ENCODE measurements around the gene RALGPS1. TPM values are rescaled to one million over a fixed set of nuclear protein-coding genes. Genes with fewer than 3 reads are reported as not detected.
A peak's percentile ranks its signal among the peaks of the same experiment; 100 is the strongest.

Gene RALGPS1
- total and polyA plus RNA-seq, 3 experiments from 2014 or later = 1.6 to 3.2 (median 2.4) TPM

DNA sequence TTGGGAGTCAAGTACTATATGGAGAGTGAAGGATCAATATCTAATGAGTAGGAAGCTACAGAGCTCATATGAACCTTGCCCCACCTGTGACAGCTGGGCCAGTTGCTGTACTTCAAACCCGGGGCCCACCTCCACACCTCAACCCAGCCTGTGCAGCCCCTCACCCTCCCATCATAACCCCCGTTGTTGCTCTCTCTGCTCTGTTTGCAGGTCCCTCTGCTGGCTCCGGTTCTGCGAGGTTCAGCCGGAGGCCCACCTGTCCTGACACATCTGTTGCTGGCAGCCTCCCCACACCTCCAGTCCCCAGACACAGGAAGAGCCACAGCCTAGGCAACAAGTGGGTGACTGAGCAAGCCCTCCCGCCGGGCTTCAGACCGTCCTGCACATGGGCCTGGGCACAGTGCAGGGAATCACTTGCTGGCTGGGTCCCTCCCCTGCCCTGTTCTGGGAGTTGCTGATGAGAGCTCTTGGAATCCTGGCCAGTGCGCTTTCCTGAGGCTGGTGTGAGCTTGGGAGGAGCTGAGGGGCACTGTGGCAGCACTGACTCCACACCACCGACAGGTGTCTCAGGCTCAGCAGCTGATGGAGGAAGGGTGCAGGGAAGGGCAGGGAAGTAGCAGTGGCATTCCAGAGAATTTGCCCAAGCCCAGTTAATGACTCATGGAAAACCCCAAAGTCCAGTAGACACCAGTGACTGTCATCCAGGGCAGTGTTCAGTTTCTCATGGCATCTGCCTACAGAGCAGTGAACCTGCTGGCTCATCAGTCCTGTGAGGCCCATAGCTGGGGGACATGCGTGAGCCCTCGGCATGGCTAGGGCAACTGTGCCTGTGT, 280.5 kb downstream of the RALGPS1 start:
- H3K36me3 ChIP-seq (ENCODE audit: insufficient read depth, low read length) = no peaks in the 10 kb centered on the region
- no peaks in the 10 kb centered on the region for H3K27me3 ChIP-seq (ENCODE audit: insufficient read depth, low read length, poor library complexity, severe bottlenecking)
- Mint-ChIP-seq H3K27ac (peak overlapping the region in 1 of 8 donors; percentile 86), H3K27me3 (peaks cover 0 to 2% of the 10 kb centered on the region in 2 donors), H3K4me3 (no peak overlapping the region), H3K9me3 (no peaks in the 10 kb centered on the region), H3K4me1 (peaks cover 0 to 9% (median 7%) of the 10 kb centered on the region in 3 donors), H3K36me3 (peaks cover 0 to 3% (median 1%) of the 10 kb centered on the region in 3 donors)
- POLR2A ChIA-PET = no interaction called here
- no peak overlapping the region for H3K4me3 ChIP-seq (ENCODE audit: low read length)
- CTCF ChIA-PET = interaction anchor here (1.2 kb wide), 1 partner anchor 230 kb away, joined by 3 read pairs; no protein-coding TSS in a partner anchor
- no peaks in the 10 kb centered on the region for H3K9me3 ChIP-seq (ENCODE audit: low read length)
- H3K4me1 ChIP-seq (ENCODE audit: insufficient read depth, low read length) = peaks cover 4% of the 10 kb centered on the region
- H3K27ac ChIP-seq (ENCODE audit: low read depth, low read length) = no peak overlapping the region
- DNase-seq = no peak

DNA sequence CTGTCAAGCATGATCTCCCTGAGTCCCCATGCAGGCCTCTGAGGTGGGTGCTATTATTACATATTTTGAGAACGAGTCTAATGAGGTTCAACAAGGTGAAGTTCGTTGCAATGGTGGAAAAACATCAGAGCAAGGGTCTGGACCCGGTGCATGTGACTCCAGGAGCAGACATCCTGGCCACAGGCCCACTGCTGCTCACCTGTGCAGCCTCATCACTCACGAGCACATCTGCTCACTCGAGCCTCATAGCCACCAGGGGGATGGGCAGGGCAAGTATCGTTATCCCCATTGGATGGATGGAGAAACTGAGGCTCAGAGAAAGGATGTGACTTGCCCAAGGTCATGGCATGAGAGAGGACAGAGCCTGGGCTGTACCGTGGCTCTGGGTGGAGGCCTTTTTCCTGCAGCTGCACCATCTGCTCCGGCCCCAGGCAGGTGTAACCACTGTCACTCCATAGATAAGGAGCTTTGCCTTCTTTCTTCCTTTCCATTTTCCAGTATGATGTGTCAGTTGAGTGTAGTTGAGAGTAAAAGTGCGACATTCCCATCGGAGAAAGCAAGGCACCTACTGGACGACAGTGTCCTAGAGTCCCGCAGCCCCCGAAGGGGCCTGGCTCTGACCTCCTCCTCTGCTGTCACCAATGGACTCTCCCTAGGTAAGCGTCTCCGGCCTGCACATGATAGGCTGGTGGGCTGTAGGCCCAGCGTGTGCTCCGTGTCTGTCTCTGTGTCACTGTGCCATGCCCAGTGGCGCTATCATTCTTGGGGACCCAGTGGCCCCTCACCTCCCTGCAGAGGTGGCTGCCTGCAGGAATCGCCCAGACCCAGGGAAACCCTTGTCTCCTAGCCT, 281.6 kb downstream of the RALGPS1 start:
- no peaks in the 10 kb centered on the region for H3K9me3 Mint-ChIP-seq
- no peak overlapping the region for H3K4me3 ChIP-seq (ENCODE audit: low read length)
- peaks cover 0 to 3% (median 1%) of the 10 kb centered on the region in 3 donors for H3K36me3 Mint-ChIP-seq
- H3K4me1 Mint-ChIP-seq = peaks cover 0 to 9% (median 7%) of the 10 kb centered on the region in 3 donors
- no peaks in the 10 kb centered on the region for H3K36me3 ChIP-seq (ENCODE audit: insufficient read depth, low read length)
- no peaks in the 10 kb centered on the region for H3K9me3 ChIP-seq (ENCODE audit: low read length)
- H3K27ac Mint-ChIP-seq = peak overlapping the region in 2 of 8 donors; percentile 11 to 87
- H3K27ac ChIP-seq (ENCODE audit: low read depth, low read length) = no peak overlapping the region
- ChIA-PET POLR2A (no interaction called here), CTCF (interaction anchor here (6.5 kb wide), 1 partner anchor 256 kb away, joined by 74 read pairs; no protein-coding TSS in a partner anchor)
- no peak overlapping the region for H3K4me3 Mint-ChIP-seq
- H3K27me3 Mint-ChIP-seq = peaks cover 0 to 2% of the 10 kb centered on the region in 2 donors
- no peaks in the 10 kb centered on the region for H3K27me3 ChIP-seq (ENCODE audit: insufficient read depth, low read length, poor library complexity, severe bottlenecking)
- DNase-seq = no peak
- peaks cover 4% of the 10 kb centered on the region for H3K4me1 ChIP-seq (ENCODE audit: insufficient read depth, low read length)

DNA sequence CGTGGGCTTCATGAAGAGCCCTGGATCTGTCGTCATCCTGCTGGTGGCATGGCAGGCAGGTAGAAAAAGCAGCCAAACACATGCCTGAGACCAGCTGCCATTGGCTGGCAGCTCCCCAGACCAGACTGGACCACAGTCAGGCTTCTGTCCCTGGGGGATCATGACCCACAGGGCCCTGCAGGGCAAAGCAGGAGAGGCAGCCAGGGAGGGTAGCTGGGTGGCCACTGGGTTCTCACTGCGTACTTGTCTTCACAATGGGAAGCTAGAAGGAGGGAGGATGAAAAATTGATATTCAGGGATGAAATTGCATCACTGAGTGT, 282.2 kb downstream of the RALGPS1 start:
- peaks cover 0 to 3% (median 1%) of the 10 kb centered on the region in 3 donors for H3K36me3 Mint-ChIP-seq
- DNase-seq = no peak
- no peak overlapping the region for H3K27ac Mint-ChIP-seq
- H3K4me3 Mint-ChIP-seq = no peak overlapping the region
- Histone ChIP-seq H3K27me3 (ENCODE audit: insufficient read depth, low read length, poor library complexity, severe bottlenecking) (no peaks in the 10 kb centered on the region), H3K4me1 (ENCODE audit: insufficient read depth, low read length) (peaks cover 4% of the 10 kb centered on the region), H3K36me3 (ENCODE audit: insufficient read depth, low read length) (no peaks in the 10 kb centered on the region), H3K4me3 (ENCODE audit: low read length) (no peak overlapping the region), H3K27ac (ENCODE audit: low read depth, low read length) (no peak overlapping the region), H3K9me3 (ENCODE audit: low read length) (no peaks in the 10 kb centered on the region)
- no peaks in the 10 kb centered on the region for H3K9me3 Mint-ChIP-seq
- H3K4me1 Mint-ChIP-seq = peaks cover 0 to 9% (median 7%) of the 10 kb centered on the region in 3 donors
- ChIA-PET POLR2A (no interaction called here), CTCF (interaction anchor here (6.5 kb wide), 1 partner anchor 257 kb away, joined by 74 read pairs; no protein-coding TSS in a partner anchor)
- peaks cover 0 to 2% of the 10 kb centered on the region in 2 donors for H3K27me3 Mint-ChIP-seq

DNA sequence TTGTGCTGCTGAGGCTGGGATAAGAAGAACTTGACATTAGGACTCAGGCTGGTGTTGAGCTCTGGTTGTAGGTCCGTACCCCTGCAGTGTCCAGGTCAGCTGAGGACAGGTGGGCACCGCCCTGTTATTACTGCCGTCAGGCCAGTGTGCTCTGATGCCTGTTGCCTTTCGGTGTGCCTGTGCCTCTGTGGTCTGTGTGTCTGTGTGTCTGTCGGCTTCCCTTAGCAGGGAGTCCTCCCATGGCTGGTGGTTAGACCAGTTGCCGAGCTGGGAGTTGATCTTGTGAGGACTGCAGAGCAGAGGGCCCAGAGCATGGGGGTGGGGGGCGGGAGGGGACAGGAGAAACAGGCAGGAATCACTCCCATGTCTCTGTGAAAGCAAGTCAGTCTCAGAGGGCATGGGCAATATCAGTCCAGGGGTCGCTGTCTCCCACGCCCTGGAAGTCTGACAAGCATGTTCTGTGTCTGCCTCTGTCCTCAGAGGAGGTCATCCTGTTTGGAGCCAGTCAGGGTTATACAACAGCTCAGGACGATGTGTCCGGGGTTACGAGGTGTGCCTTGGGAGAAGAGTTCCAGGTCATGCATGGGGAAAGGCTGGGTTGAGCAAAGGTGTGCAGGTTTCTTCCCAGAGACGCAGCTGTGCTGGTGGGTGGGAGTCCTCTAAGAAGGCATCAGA, 282.7 kb downstream of the RALGPS1 start:
- Mint-ChIP-seq H3K4me3 (no peak overlapping the region), H3K9me3 (no peaks in the 10 kb centered on the region), H3K4me1 (peaks cover 0 to 9% (median 7%) of the 10 kb centered on the region in 3 donors), H3K36me3 (peaks cover 0 to 3% (median 1%) of the 10 kb centered on the region in 3 donors), H3K27ac (no peak overlapping the region), H3K27me3 (peaks cover 0 to 2% of the 10 kb centered on the region in 2 donors)
- H3K27ac ChIP-seq (ENCODE audit: low read depth, low read length) = no peak overlapping the region
- ChIA-PET POLR2A (interaction anchor here (0.5 kb wide), 1 partner anchor 319 kb away, joined by 3 read pairs; no protein-coding TSS in a partner anchor), CTCF (interaction anchor here (1.7 to 6.5 kb wide), 3 partner anchors 231 to 258 kb away, joined by 5 to 74 read pairs (median 13); no protein-coding TSS in a partner anchor)
- DNase-seq = no peak
- H3K27me3 ChIP-seq (ENCODE audit: insufficient read depth, low read length, poor library complexity, severe bottlenecking) = no peaks in the 10 kb centered on the region
- no peaks in the 10 kb centered on the region for H3K9me3 ChIP-seq (ENCODE audit: low read length)
- H3K4me1 ChIP-seq (ENCODE audit: insufficient read depth, low read length) = peaks cover 4% of the 10 kb centered on the region
- H3K4me3 ChIP-seq (ENCODE audit: low read length) = no peak overlapping the region
- H3K36me3 ChIP-seq (ENCODE audit: insufficient read depth, low read length) = no peaks in the 10 kb centered on the region

DNA sequence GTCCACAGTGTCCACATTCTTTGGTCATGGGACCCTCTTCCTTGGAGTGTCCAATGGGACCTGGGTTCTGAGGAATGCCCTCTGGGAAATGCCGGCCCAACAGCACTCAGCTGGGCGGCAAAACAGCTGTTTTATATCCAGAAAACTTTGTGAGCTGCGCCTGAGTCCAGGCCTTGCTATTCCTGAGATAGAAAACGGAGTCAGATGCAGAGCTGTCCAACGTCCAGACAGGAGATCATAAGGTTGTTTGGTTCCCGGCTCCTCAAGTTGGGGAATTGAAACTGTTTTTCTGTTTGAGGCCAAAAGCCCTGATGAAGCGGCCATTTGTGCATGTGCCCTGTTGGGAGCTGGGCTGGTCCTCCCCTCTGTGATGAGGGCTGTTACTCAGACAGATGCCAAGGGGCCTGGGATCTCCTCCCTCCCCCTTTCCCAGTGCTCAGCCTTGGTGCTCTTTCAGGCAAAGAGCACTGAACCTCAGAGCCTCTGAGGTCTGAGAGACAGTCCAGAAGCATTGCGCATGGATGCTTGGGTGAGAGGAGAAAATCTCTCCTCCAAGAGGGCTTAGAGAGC, 283.4 kb downstream of the RALGPS1 start:
- Histone ChIP-seq H3K27ac (ENCODE audit: low read depth, low read length) (no peak overlapping the region), H3K27me3 (ENCODE audit: insufficient read depth, low read length, poor library complexity, severe bottlenecking) (no peaks in the 10 kb centered on the region), H3K4me3 (ENCODE audit: low read length) (no peak overlapping the region), H3K9me3 (ENCODE audit: low read length) (no peaks in the 10 kb centered on the region), H3K4me1 (ENCODE audit: insufficient read depth, low read length) (peaks cover 4% of the 10 kb centered on the region), H3K36me3 (ENCODE audit: insufficient read depth, low read length) (no peaks in the 10 kb centered on the region)
- no peaks in the 10 kb centered on the region for H3K9me3 Mint-ChIP-seq
- no peaks in the 10 kb centered on the region for H3K27me3 Mint-ChIP-seq
- H3K4me1 Mint-ChIP-seq = peaks cover 0 to 9% (median 7%) of the 10 kb centered on the region in 3 donors
- ChIA-PET CTCF (interaction anchor here (1.1 to 6.5 kb wide), 8 partner anchors 9 to 258 kb away, joined by 4 to 74 read pairs (median 6); no protein-coding TSS in a partner anchor), POLR2A (no interaction called here)
- no peak overlapping the region for H3K27ac Mint-ChIP-seq
- peaks cover 0 to 1% (median 0%) of the 10 kb centered on the region in 3 donors for H3K36me3 Mint-ChIP-seq
- no peak for DNase-seq
- H3K4me3 Mint-ChIP-seq = no peak overlapping the region

DNA sequence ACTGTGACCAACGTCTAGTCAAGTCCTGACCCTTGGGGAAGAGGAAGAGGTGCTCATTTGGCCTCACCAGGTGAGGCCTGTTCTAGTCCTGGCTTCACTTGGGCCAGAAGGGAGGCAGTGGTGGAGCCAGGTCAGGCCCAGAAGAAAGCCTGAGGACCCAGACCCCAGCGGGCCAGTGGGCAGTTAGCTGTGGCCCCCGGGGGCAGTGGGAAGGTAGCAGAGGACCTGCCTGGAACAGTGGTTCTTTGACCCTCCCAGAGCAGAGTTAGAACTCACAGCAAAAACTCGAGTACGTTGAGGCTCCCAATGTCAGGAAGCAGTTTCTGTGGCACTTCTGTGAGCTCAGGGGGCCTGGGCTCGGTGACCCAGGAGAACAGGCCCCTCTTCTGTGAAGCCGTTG, 284.0 kb downstream of the RALGPS1 start:
- Histone ChIP-seq H3K4me1 (ENCODE audit: insufficient read depth, low read length) (peaks cover 5% of the 10 kb centered on the region), H3K4me3 (ENCODE audit: low read length) (no peak overlapping the region), H3K36me3 (ENCODE audit: insufficient read depth, low read length) (no peaks in the 10 kb centered on the region), H3K27ac (ENCODE audit: low read depth, low read length) (no peak overlapping the region), H3K9me3 (ENCODE audit: low read length) (no peaks in the 10 kb centered on the region), H3K27me3 (ENCODE audit: insufficient read depth, low read length, poor library complexity, severe bottlenecking) (no peaks in the 10 kb centered on the region)
- H3K4me1 Mint-ChIP-seq = peaks cover 0 to 9% (median 7%) of the 10 kb centered on the region in 3 donors
- ChIA-PET POLR2A (no interaction called here), CTCF (interaction anchor here (1.1 to 6.5 kb wide), 9 partner anchors 9 to 259 kb away, joined by 4 to 74 read pairs (median 6); no protein-coding TSS in a partner anchor)
- H3K9me3 Mint-ChIP-seq = no peaks in the 10 kb centered on the region
- H3K27ac Mint-ChIP-seq = no peak overlapping the region
- peaks cover 0 to 1% (median 0%) of the 10 kb centered on the region in 3 donors for H3K36me3 Mint-ChIP-seq
- DNase-seq = no peak
- no peaks in the 10 kb centered on the region for H3K27me3 Mint-ChIP-seq
- no peak overlapping the region for H3K4me3 Mint-ChIP-seq

DNA sequence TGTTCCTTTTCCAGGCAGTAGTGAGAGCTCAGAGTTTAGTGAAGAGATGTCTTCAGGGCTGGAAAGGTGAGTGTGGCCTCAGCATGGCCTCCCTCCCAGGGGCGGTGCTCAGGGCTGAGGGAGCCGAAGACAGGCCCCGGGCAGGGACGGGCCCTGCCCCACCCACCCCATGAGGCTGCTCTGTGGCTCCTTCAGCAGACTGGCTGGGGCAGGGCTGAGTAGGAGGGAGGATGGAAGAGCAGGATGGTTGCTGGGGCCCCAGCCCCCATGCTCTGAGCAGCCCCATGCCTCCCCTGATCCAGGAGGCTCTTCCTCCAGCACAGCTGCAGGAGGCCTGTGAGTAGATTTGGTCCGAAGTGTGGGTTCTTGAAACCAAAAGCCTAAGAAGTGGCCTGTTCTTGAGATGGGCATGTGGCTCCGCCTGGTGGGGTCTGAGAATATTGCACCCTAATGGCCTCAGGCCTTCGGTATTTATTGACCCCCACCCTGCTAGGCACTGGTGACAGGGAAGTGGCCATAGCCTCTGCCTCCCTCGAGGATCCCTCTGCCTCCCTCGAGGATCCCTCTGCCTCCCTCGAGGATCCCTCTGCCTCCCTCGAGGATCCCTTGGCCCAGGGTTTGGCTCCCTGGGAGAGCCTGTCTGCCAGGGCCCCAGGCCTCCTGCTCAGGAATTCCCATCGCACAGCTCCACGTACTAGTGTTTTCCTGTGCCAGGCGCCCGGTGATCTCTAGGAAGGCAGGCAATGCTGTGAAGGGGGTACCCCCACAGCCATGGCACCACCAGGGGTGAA, 284.6 kb downstream of the RALGPS1 start:
- Mint-ChIP-seq H3K36me3 (peaks cover 0 to 1% (median 0%) of the 10 kb centered on the region in 3 donors), H3K9me3 (no peaks in the 10 kb centered on the region), H3K27ac (peak overlapping the region in 1 of 8 donors; percentile 56), H3K4me1 (peaks cover 0 to 9% (median 7%) of the 10 kb centered on the region in 3 donors), H3K27me3 (no peaks in the 10 kb centered on the region), H3K4me3 (no peak overlapping the region)
- peak; percentile 56 to 82 (median 65) for DNase-seq
- no peak overlapping the region for H3K27ac ChIP-seq (ENCODE audit: low read depth, low read length)
- ChIA-PET POLR2A (interaction anchor here (0.6 kb wide), 1 partner anchor 11 kb away, joined by 3 read pairs; no protein-coding TSS in a partner anchor), CTCF (interaction anchor here (0.8 to 6.5 kb wide), 12 partner anchors 10 to 259 kb away, joined by 3 to 74 read pairs (median 6); no protein-coding TSS in a partner anchor)
- no peak overlapping the region for H3K4me3 ChIP-seq (ENCODE audit: low read length)
- no peaks in the 10 kb centered on the region for H3K36me3 ChIP-seq (ENCODE audit: insufficient read depth, low read length)
- H3K27me3 ChIP-seq (ENCODE audit: insufficient read depth, low read length, poor library complexity, severe bottlenecking) = no peaks in the 10 kb centered on the region
- peaks cover 11% of the 10 kb centered on the region for H3K4me1 ChIP-seq (ENCODE audit: insufficient read depth, low read length)
- no peaks in the 10 kb centered on the region for H3K9me3 ChIP-seq (ENCODE audit: low read length)

Data from CD8-positive, alpha-beta memory T cell (primary cell).